Skin epidermis (tissue), 12 donors: ENCODE results near the gene AMBRA1.
A peak's percentile ranks its signal among the peaks of the same experiment; 100 is the strongest.

Experiments used
- H3K27ac ChIP-seq, 21 experiments: fragments of 200-600 bp; sonication (generic) in 11 of 21; one replicate each; pipeline ENCODE4 v1.5.0; 2020; ENCODE audit warnings: mild to moderate bottlenecking in 3 of 21, inconsistent platforms in 2 of 21, moderate library complexity in 2 of 21
- H3K4me3 ChIP-seq, 7 experiments: fragments of 200-600 bp; sonication (generic) in 2 of 7; one replicate each; pipeline ENCODE4 v1.5.0; 2020; ENCODE audit warnings: inconsistent platforms in 2 of 7, mild to moderate bottlenecking in 2 of 7, moderate library complexity in 1 of 7

AMBRA1 gene

GRCh38 chr11:46457659-46458424 is 136.0 kb downstream of the AMBRA1 start:
- H3K4me3 ChIP-seq: no peak overlapping the region

DNA sequence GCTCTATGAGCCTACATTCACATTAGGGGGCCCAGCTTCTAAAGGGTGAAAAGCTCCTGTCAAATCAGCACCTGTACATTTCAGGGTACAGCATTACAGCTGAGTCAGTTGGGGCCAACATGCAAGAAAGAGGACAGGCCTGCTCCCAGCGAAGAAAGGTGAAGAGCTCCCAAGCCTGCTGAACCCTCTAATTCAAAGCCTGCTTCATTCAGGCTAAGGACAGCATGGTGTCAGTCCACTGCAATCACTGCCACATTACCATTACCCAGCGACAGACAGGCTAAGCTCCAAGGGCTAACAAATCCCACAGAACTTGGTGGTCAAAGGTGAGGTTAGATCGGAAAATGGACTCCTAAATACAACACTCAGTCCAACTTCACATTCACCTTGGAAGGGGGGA is 136.8 kb downstream of the AMBRA1 start:
- Histone ChIP-seq H3K4me3 (no peak overlapping the region), H3K27ac (no peak overlapping the region)

More at GRCh38 chr11:46457659-46458424, 136.0 kb downstream of the AMBRA1 start:
- H3K27ac ChIP-seq: peak overlapping the region in 1 of 21 experiments; percentile 6

DNA sequence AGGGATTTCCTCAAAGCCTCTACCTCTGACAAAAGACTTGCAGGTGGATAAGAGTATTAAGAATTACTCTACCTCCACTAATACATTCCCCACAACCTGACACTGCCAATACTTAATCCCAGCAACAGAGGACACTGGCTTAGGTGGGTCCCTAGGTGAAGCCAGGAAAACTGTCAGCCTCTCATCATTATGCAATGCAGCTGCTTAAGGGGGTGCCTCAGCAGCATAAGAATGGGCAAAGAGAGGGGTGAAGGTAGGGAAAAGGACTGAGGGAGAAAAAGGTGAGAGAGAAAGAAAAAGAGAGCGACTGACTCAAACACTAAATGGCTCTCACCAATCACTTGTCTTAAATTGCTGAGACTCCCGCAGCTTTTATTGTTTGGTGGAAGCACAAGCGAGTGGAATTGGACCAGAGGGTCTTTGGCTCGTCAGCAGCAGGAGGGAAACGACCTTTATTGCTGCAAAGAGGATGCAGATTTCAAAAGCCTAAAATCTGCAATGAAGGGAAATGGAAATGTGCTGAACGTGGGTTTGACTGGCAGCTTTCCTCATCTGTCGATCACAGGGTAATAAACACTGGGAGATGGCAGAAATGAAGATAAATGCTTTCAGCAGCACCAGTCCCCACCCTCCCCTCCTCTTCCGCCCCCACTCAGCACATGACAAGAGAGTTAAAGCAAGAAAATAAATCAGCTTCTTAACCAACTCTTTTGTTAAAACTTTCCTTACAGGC is 137.4 kb downstream of the AMBRA1 start:
- no peak overlapping the region for H3K4me3 ChIP-seq
- H3K27ac ChIP-seq: no peak overlapping the region

DNA sequence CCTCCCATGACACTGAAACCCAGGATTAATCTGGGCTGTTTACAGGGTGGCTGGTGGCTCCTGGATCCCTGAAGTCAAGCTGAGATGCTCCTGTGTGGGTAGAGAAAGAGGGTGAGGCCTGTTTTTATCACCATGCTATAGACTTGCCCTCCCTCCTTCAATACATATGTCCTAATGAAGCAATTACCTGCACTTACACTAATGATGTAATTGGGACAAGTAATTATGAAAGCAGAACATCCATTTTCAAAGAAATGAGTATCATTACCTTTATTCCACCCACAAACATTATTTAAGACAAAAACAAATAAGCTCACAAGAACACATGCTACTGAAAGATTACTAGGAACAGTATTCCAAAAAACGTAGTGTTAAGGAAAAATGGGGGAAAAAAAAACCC is 138.0 kb downstream of the AMBRA1 start:
- no peak overlapping the region for H3K4me3 ChIP-seq
- no peak overlapping the region for H3K27ac ChIP-seq

DNA sequence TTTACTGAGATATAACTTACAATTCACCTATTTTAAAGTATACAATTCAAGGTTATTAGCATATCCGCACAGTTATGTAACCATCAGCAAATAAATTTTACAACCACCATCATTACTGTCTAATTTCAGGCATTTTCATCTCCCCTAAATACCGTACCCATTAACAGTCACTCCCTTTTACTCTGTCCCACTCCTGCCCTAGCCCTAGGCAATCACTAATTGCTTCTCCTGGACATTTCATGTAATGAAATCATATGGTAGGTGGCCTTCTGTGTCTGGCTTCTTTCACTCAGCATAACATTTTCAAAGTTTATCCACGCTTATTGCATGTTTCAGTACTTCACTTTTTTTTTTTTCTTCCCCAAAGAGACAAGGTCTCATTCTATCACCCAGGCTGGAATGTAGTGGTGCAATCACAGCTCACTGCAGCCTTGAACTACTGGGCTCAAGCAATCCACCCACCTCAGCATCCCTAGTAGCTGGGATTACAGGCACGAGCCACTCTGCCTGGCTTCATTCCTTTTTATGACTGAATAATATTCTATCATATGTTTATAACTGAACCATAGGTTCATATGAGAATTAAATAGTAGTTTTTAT is 140.8 kb downstream of the AMBRA1 start:
- Histone ChIP-seq H3K4me3 (no peak overlapping the region), H3K27ac (no peak overlapping the region)

DNA sequence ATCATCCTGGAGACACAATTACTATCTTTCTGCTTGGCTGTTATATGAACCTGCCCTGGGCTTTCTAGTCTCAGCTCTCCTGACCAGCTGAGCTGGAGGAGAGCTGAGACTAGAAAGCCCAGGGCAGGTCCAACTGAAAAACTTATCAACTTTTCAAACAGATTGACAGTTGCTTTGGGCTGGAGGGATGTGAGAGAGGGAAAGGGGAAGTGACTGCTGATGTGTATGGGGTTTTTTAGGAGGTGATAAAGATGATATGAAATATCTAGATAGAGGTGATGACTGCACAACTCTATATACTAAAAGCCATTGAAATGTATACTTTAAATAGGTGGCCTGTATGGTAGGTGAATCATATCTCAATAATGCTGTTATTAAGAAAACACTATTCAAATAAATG is 142.1 kb downstream of the AMBRA1 start:
- H3K27ac ChIP-seq: no peak overlapping the region

GRCh38 chr11:46450846-46451477 is 142.9 kb downstream of the AMBRA1 start:
- H3K27ac ChIP-seq: no peak overlapping the region
- no peak overlapping the region for H3K4me3 ChIP-seq

More for the DNA sequence above, 142.1 kb downstream of the AMBRA1 start:
- H3K4me3 ChIP-seq: no peak overlapping the region

- H3K27ac ChIP-seq: no peak overlapping the region
- no peak overlapping the region for H3K4me3 ChIP-seq
These were observed 146.3 kb downstream of the AMBRA1 start for GRCh38 chr11:46447544-46447943.

DNA sequence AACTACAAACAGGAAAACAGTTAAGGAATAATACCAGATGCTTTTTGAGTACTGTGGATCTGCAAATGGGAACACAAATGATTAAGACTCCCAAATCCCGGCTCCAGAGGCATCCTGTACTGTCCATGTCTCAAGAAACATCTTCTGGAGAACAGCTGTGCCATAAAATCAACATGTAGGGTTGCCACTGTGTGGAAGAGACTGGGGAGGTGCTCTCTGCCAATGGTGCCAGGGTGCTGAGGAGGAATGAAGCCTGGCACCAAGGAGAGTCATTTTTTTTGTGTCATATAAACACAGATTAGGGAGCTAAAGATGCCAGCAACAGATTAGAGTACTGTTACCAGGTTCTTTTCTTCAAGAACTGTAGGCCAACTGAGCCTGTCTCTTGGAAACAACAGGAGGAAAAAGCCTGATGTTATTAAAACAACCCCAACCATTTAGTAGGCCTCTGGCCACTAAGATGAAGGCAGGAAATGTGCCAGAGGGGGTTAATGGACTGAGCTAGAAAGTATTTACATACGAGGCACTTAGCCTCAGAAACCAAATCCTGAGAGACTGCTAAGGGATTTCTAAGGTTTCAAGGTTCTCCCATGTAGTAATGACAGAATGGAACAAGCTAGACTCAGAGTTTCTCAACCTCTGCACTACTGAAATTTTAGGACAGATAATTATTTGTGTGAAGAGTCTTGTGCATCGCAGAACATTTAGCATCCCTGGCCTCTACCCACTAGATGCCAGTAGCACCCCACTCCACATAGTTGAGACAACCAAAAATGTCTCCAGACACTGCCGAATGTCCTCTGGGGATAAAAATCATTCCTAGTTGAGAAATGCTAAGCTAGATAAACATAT is 147.7 kb downstream of the AMBRA1 start:
- Histone ChIP-seq H3K27ac (no peak overlapping the region), H3K4me3 (no peak overlapping the region)

DNA sequence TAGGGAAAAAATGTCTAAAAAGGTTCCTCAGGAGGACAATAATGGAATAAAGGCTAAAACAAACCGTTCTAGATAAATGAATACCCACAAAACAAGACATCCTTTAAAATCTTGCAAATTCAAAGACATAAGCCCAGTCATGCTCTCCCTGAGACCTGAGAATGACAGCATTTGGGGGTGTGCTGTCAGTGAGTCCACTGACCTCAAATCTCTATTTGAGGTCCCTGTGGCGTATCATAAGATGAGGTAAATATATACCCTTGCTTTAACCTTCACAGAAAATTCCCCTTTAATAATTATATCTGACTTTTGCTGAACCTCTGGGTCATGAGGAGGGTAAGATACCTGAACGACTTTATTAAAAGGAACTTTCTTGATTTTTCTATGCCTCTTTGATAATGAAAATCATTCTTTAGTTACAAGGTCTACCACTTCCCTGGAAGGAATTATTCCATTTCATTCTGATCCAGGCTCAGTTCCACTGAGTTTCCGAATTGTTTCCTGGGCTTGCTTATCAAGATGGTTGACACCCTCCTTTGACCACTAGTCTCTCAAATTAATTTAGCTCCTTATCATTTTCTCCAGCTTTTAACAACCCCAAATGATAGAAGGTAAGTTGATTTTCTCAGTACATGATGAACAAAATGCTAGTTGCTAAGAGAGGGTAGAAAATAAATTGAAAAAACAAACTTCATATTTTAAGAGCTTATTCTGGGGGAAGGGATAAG is 148.5 kb downstream of the AMBRA1 start:
- Histone ChIP-seq H3K27ac (no peak overlapping the region), H3K4me3 (no peak overlapping the region)

- Histone ChIP-seq H3K27ac (no peak overlapping the region), H3K4me3 (no peak overlapping the region)
These were observed 149.5 kb downstream of the AMBRA1 start for GRCh38 chr11:46444305-46444704.

DNA sequence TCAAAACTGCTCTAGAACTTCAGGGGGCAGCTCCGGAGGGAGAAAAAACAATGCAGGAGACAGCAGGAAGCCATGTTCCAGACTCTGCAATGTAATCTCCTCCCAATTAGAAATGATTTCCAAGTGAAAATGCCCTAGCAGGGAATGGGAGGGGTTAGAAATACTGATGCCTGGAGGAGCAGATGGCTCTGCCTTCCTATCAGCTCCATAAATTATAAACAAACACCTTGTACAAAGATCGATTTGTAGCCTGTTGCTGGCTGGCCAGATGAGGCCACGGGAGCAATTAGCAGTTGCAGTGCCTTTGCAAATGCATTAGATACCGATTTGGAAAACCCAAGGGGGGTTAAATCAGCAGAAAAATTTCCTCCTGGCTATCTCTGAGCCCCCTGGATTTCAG is 155.6 kb downstream of the AMBRA1 start:
- no peak overlapping the region for H3K4me3 ChIP-seq
- no peak overlapping the region for H3K27ac ChIP-seq

DNA sequence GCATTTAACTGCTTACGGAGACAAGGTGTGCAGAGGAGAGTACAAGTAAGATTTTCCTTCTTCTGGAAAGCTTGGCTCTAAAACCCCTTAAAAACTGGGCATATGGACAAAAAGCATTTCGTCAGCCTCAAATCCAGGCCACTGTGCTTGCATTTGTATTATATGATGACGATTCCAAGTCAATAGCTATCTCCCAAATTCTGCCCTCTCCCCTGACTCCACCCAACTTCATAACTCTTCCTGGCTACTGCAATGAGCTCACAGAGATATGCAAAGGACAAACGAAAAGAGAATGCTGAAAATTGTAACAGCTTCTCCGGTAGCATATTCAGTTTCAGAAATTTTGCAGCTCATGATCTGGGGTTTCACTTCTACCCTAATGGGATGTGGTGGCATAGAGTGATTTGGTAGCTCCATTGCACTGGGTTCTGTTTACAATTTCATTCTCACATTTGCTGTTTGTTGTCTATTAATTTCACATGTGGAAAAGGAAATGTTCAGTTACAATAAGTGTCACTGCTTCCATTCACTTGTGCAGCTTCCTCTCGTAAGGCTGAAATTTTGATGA is 156.6 kb downstream of the AMBRA1 start:
- no peak overlapping the region for H3K27ac ChIP-seq
- H3K4me3 ChIP-seq: no peak overlapping the region

DNA sequence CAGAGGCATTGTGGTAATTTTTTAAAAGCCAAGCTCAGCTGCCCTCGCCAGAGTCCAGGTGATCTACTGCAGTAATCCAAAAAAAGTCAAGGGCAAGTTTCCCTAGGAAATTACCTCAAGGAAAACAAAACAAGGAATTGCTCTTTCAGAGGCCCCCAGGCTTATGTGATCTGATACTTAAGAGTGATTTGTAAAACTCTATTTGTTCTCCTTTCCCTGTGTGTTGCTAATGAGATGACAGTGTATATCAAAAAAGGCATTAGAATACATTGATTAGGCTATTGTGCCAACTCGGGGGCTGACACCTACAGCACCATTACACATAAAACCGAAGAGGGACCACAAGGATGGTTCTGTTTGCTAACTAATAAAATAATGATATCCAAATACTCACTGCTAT is 157.7 kb downstream of the AMBRA1 start:
- no peak overlapping the region for H3K4me3 ChIP-seq
- no peak overlapping the region for H3K27ac ChIP-seq

- Histone ChIP-seq H3K4me3 (no peak overlapping the region), H3K27ac (no peak overlapping the region)
These were observed 158.1 kb downstream of the AMBRA1 start for GRCh38 chr11:46435679-46436078.

DNA sequence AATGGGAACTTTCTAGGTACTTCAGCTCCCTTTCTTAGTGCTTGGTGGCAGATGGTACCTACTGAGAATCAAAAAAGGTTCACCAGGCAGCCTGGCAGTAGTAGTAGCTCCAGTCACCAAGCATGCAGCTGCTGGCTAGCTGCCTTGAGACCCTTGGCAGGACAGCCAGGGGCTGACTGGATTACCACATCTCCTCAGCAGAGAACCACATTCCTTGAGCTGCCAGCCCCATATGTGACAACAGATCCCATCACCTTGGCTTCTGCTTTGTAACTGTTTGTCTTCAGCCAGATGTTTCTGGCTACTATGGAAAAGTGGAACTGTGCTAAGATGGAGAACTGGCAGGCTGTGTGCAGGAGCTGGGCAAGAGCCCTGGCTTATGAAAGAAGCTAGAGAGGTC is 162.6 kb downstream of the AMBRA1 start:
- Histone ChIP-seq H3K4me3 (no peak overlapping the region), H3K27ac (peak overlapping the region in 2 of 21 experiments; percentile 11 to 56)

DNA sequence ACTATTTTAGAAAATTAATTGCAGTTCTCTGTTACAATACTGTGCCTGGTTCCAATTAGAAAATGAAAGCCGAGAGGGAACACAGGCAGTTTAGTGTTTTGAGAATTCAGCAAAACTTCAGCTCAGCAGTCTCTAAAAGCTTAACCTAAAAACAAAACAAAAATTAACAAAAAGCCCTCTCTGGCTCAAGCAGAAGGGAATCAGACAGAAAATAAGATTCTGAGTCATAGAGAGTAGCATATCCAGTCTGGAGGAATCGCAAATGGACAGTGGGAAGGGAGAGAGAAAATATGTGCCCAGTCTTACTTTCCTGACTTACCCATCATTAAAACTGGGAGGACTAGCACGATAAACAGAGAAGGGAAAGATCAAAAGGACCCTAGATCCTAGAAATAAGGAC is 164.1 kb downstream of the AMBRA1 start:
- no peak overlapping the region for H3K4me3 ChIP-seq
- peak overlapping the region in 4 of 21 experiments; percentile 19 to 56 (median 44) for H3K27ac ChIP-seq

DNA sequence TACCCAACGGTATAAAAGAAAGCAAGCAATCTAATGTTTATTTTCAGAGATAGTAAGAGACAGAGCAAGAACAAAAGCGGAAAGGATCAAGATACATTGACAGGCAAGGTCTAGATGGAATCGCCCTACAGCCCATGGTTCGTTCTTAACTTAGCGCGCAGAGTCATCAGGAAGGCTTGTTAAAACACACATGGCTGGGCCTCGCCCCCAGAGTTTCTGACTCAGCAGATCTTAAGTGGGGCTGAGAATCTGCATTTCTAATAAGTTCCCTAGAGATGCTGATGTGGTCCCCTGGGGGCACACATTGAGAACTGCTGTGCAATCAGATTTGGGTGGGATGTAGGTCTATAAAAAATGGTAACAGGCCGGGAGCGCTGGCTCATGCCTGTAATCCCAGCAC is 166.5 kb downstream of the AMBRA1 start:
- no peak overlapping the region for H3K27ac ChIP-seq

More for the DNA sequence above, 166.5 kb downstream of the AMBRA1 start:
- H3K4me3 ChIP-seq: no peak overlapping the region
